Measurements from ENCODE around the gene SYK. TPM values are rescaled to one million over a fixed set of nuclear protein-coding genes. Genes with fewer than 3 reads are reported as not detected.

The SYK gene
- total RNA-seq, 1 donor = not detected

- no peak overlapping the region for H3K4me3 ChIP-seq (ENCODE audit: low read depth, low read length)
- DNase-seq (ENCODE audit: low read depth) = no peak
- no peak for TF ChIP-seq CTCF (IDR thresholded peaks at IDR 0.05; ENCODE audit: insufficient read depth, low read length)
Measured at GRCh38 chr9:90839183-90839728, 37.6 kb downstream of the SYK start.

GRCh38 chr9:90840696-90841095, 39.1 kb downstream of the SYK start:
- TF ChIP-seq CTCF (IDR thresholded peaks at IDR 0.05; ENCODE audit: insufficient read depth, low read length) = no peak
- no peak for DNase-seq (ENCODE audit: low read depth)
- H3K4me3 ChIP-seq (ENCODE audit: low read depth, low read length) = no peak overlapping the region

- no peak for DNase-seq (ENCODE audit: low read depth)
- no peak for TF ChIP-seq CTCF (IDR thresholded peaks at IDR 0.05; ENCODE audit: insufficient read depth, low read length)
- no peak overlapping the region for H3K4me3 ChIP-seq (ENCODE audit: low read depth, low read length)
Measured at GRCh38 chr9:90841213-90841612, 39.6 kb downstream of the SYK start.

GRCh38 chr9:90841615-90842014, 40.0 kb downstream of the SYK start:
- no peak for TF ChIP-seq CTCF (IDR thresholded peaks at IDR 0.05; ENCODE audit: insufficient read depth, low read length)

GRCh38 chr9:90842176-90842777, 40.7 kb downstream of the SYK start:
- TF ChIP-seq CTCF (IDR thresholded peaks at IDR 0.05; ENCODE audit: insufficient read depth, low read length) = no peak
- no peak overlapping the region for H3K4me3 ChIP-seq (ENCODE audit: low read depth, low read length)
- no peak for DNase-seq (ENCODE audit: low read depth)

More at GRCh38 chr9:90841615-90842014, 40.0 kb downstream of the SYK start:
- DNase-seq (ENCODE audit: low read depth) = no peak
- H3K4me3 ChIP-seq (ENCODE audit: low read depth, low read length) = no peak overlapping the region

GRCh38 chr9:90842996-90843395, 41.4 kb downstream of the SYK start:
- no peak for TF ChIP-seq CTCF (IDR thresholded peaks at IDR 0.05; ENCODE audit: insufficient read depth, low read length)
- no peak for DNase-seq (ENCODE audit: low read depth)
- no peak overlapping the region for H3K4me3 ChIP-seq (ENCODE audit: low read depth, low read length)

- no peak for TF ChIP-seq CTCF (IDR thresholded peaks at IDR 0.05; ENCODE audit: insufficient read depth, low read length)
- no peak for DNase-seq (ENCODE audit: low read depth)
- no peak overlapping the region for H3K4me3 ChIP-seq (ENCODE audit: low read depth, low read length)
Measured at GRCh38 chr9:90843525-90843924, 41.9 kb downstream of the SYK start.

Data from fibroblast of the aortic adventitia (primary cell).